ENCODE measurements around the gene MRPS15.
"Not testable (repeated sequence)": the region's sequence is repeated elsewhere in the genome, so short reads cannot be mapped to it uniquely, and the experiment has no call there.

Gene MRPS15

GRCh38 chr1:36497207-36497606, 33.0 kb upstream of the MRPS15 start:
- Histone ChIP-seq H3K9ac (ENCODE audit: low read length) (no peak overlapping the region), H2AFZ (ENCODE audit: low read length) (no peak overlapping the region), H3K27ac (ENCODE audit: low read depth, low read length, poor library complexity, severe bottlenecking) (no peak overlapping the region), H3K9me3 (ENCODE audit: low read length) (no peaks in the 10 kb centered on the region), H3K36me3 (ENCODE audit: insufficient read depth, low read length) (no peaks in the 10 kb centered on the region), H3K4me2 (ENCODE audit: low read length) (no peak overlapping the region), H3K4me1 (ENCODE audit: insufficient read depth, low read length, severe bottlenecking) (no peaks in the 10 kb centered on the region), H3K9me2 (ENCODE audit: low read depth, low read length) (no peaks in the 10 kb centered on the region), H3K4me3 (ENCODE audit: low read depth, low read length, poor library complexity, severe bottlenecking) (no peak overlapping the region), H3K27me3 (ENCODE audit: insufficient read depth, low read length) (peaks cover 8% of the 10 kb centered on the region), H3F3A (ENCODE audit: insufficient read depth, low read length) (no peaks in the 10 kb centered on the region), H3K79me2 (ENCODE audit: insufficient read depth, low read length) (no peaks in the 10 kb centered on the region), H4K20me1 (ENCODE audit: insufficient read depth, low read length) (no peaks in the 10 kb centered on the region)
- no peak for TF ChIP-seq EZH2 (IDR thresholded peaks at IDR 0.05; ENCODE audit: borderline replicate concordance, low read length)
- no peak for TF ChIP-seq CTCF (IDR thresholded peaks at IDR 0.05; ENCODE audit: low read length)

GRCh38 chr1:36494971-36495370, 30.8 kb upstream of the MRPS15 start:
- H3K9me2 ChIP-seq (ENCODE audit: low read depth, low read length) = no peaks in the 10 kb centered on the region
- H3K4me2 ChIP-seq (ENCODE audit: low read length) = no peak overlapping the region
- H3K27ac ChIP-seq (ENCODE audit: low read depth, low read length, poor library complexity, severe bottlenecking) = no peak overlapping the region
- H3K79me2 ChIP-seq (ENCODE audit: insufficient read depth, low read length) = no peaks in the 10 kb centered on the region
- no peaks in the 10 kb centered on the region for H3K36me3 ChIP-seq (ENCODE audit: insufficient read depth, low read length)
- no peak overlapping the region for H3K9ac ChIP-seq (ENCODE audit: low read length)
- no peaks in the 10 kb centered on the region for H3K9me3 ChIP-seq (ENCODE audit: low read length)
- no peaks in the 10 kb centered on the region for H3F3A ChIP-seq (ENCODE audit: insufficient read depth, low read length)
- peaks cover 8% of the 10 kb centered on the region for H3K27me3 ChIP-seq (ENCODE audit: insufficient read depth, low read length)
- no peak for TF ChIP-seq EZH2 (IDR thresholded peaks at IDR 0.05; ENCODE audit: borderline replicate concordance, low read length)
- no peak overlapping the region for H2AFZ ChIP-seq (ENCODE audit: low read length)
- no peaks in the 10 kb centered on the region for H4K20me1 ChIP-seq (ENCODE audit: insufficient read depth, low read length)
- no peak overlapping the region for H3K4me3 ChIP-seq (ENCODE audit: low read depth, low read length, poor library complexity, severe bottlenecking)
- no peaks in the 10 kb centered on the region for H3K4me1 ChIP-seq (ENCODE audit: insufficient read depth, low read length, severe bottlenecking)

GRCh38 chr1:36493524-36493923, 29.3 kb upstream of the MRPS15 start:
- Histone ChIP-seq H4K20me1 (ENCODE audit: insufficient read depth, low read length) (no peaks in the 10 kb centered on the region), H3K27me3 (ENCODE audit: insufficient read depth, low read length) (peaks cover 8% of the 10 kb centered on the region), H3K36me3 (ENCODE audit: insufficient read depth, low read length) (no peaks in the 10 kb centered on the region), H3K9me2 (ENCODE audit: low read depth, low read length) (no peaks in the 10 kb centered on the region), H3K27ac (ENCODE audit: low read depth, low read length, poor library complexity, severe bottlenecking) (no peak overlapping the region), H3K4me1 (ENCODE audit: insufficient read depth, low read length, severe bottlenecking) (no peaks in the 10 kb centered on the region), H3K9ac (ENCODE audit: low read length) (no peak overlapping the region), H3K79me2 (ENCODE audit: insufficient read depth, low read length) (no peaks in the 10 kb centered on the region), H3F3A (ENCODE audit: insufficient read depth, low read length) (no peaks in the 10 kb centered on the region), H3K4me3 (ENCODE audit: low read depth, low read length, poor library complexity, severe bottlenecking) (no peak overlapping the region), H3K4me2 (ENCODE audit: low read length) (no peak overlapping the region), H2AFZ (ENCODE audit: low read length) (no peak overlapping the region), H3K9me3 (ENCODE audit: low read length) (no peaks in the 10 kb centered on the region)
- no peak for TF ChIP-seq EZH2 (IDR thresholded peaks at IDR 0.05; ENCODE audit: borderline replicate concordance, low read length)
- no peak for TF ChIP-seq CTCF (IDR thresholded peaks at IDR 0.05; ENCODE audit: low read length)

- Histone ChIP-seq H3K27ac (ENCODE audit: low read depth, low read length, poor library complexity, severe bottlenecking) (no peak overlapping the region), H3K79me2 (ENCODE audit: insufficient read depth, low read length) (no peaks in the 10 kb centered on the region), H3K9me3 (ENCODE audit: low read length) (no peaks in the 10 kb centered on the region), H3K4me2 (ENCODE audit: low read length) (no peak overlapping the region), H3K9ac (ENCODE audit: low read length) (no peak overlapping the region), H3K9me2 (ENCODE audit: low read depth, low read length) (no peaks in the 10 kb centered on the region), H3F3A (ENCODE audit: insufficient read depth, low read length) (no peaks in the 10 kb centered on the region), H3K4me1 (ENCODE audit: insufficient read depth, low read length, severe bottlenecking) (no peaks in the 10 kb centered on the region), H3K36me3 (ENCODE audit: insufficient read depth, low read length) (no peaks in the 10 kb centered on the region), H3K27me3 (ENCODE audit: insufficient read depth, low read length) (peaks cover 8% of the 10 kb centered on the region), H4K20me1 (ENCODE audit: insufficient read depth, low read length) (no peaks in the 10 kb centered on the region), H3K4me3 (ENCODE audit: low read depth, low read length, poor library complexity, severe bottlenecking) (no peak overlapping the region), H2AFZ (ENCODE audit: low read length) (no peak overlapping the region)
- TF ChIP-seq EZH2 (IDR thresholded peaks at IDR 0.05; ENCODE audit: borderline replicate concordance, low read length) (no peak), CTCF (IDR thresholded peaks at IDR 0.05; ENCODE audit: low read length) (no peak)
Observed at GRCh38 chr1:36492491-36492890, 28.3 kb upstream of the MRPS15 start.

GRCh38 chr1:36489258-36490051, 25.3 kb upstream of the MRPS15 start:
- not testable (repeated sequence) for H3K9ac ChIP-seq (ENCODE audit: low read length); H3K36me3 ChIP-seq (ENCODE audit: insufficient read depth, low read length)

More at GRCh38 chr1:36489258-36490051, 25.3 kb upstream of the MRPS15 start:
- not testable (repeated sequence) for H2AFZ ChIP-seq (ENCODE audit: low read length); H3F3A ChIP-seq (ENCODE audit: insufficient read depth, low read length); H3K79me2 ChIP-seq (ENCODE audit: insufficient read depth, low read length); H3K4me1 ChIP-seq (ENCODE audit: insufficient read depth, low read length, severe bottlenecking); H3K27me3 ChIP-seq (ENCODE audit: insufficient read depth, low read length); H3K9me3 ChIP-seq (ENCODE audit: low read length); H4K20me1 ChIP-seq (ENCODE audit: insufficient read depth, low read length); H3K4me2 ChIP-seq (ENCODE audit: low read length); H3K9me2 ChIP-seq (ENCODE audit: low read depth, low read length); H3K27ac ChIP-seq (ENCODE audit: low read depth, low read length, poor library complexity, severe bottlenecking); H3K4me3 ChIP-seq (ENCODE audit: low read depth, low read length, poor library complexity, severe bottlenecking)
